B cell (primary cell): ENCODE data around the gene GTPBP6. TPM values are rescaled to one million over a fixed set of nuclear protein-coding genes. Genes with fewer than 3 reads are reported as not detected.

Experiments used
- ATAC-seq: fragments of 200-7000 bp; cut with Tn5 transposase; one replicate; pipeline ENCODE4 v1.10.0; 2021; ENCODE audit warnings: low read depth, mild to moderate bottlenecking, moderate number of reproducible peaks, moderate library complexity
- CTCF ChIA-PET: fragments of 350-600 bp; sonication (Branson Sonifier 250); formaldehyde crosslinking; loops from one replicate; lab custom pipeline; 2021; ENCODE audit warnings: antibody characterized with exemption, inconsistent platforms; lab: Charles Lee
- POLR2A ChIA-PET: fragments of 350-600 bp; sonication (Branson Sonifier 250); formaldehyde crosslinking; loops from one replicate; lab custom pipeline; 2021; ENCODE audit warnings: antibody characterized with exemption; lab: Charles Lee
- DNase-seq: peaks from one replicate; pipeline ENCODE4 v3.0.0; 2013
- H2AFZ ChIP-seq: 2 replicates; pipeline ENCODE4 v1.6.1; 2012; ENCODE audit warnings: mild to moderate bottlenecking, low read depth, low read length; ENCODE audit not compliant: insufficient read depth, poor library complexity, severe bottlenecking
- H3K27ac ChIP-seq, 2 donors: 1 replicate in 1 of 2; 2 replicates in 1 of 2; pipeline ENCODE4 v1.5.1; 2012 to 2013; ENCODE audit warnings: low read length in 2 of 2, mild to moderate bottlenecking in 2 of 2, moderate library complexity in 1 of 2
- H3K27me3 ChIP-seq, 4 experiments: fragments of 200-600 bp in 1 of 4; sonication (generic) in 1 of 4; replicated peaks in 1 of 4; 1 replicate in 2 of 4; 2 replicates in 2 of 4; pipeline versions ENCODE4 v1.6.1 to v1.7.0; 2013 to 2016; ENCODE audit warnings: low read length in 3 of 4, mild to moderate bottlenecking in 2 of 4, mixed read lengths in 1 of 4, moderate library complexity in 1 of 4; ENCODE audit not compliant: insufficient read depth in 4 of 4, control insufficient read depth in 3 of 4; ENCODE audit errors: control extremely low read depth in 1 of 4
- H3K36me3 ChIP-seq, 2 experiments: replicated peaks in 1 of 2; 1 replicate in 1 of 2; 2 replicates in 1 of 2; pipeline versions ENCODE4 v1.6.1 to v1.7.1; 2013; ENCODE audit warnings: low read length in 1 of 2; ENCODE audit not compliant: insufficient read depth in 2 of 2, control insufficient read depth in 1 of 2; ENCODE audit errors: control extremely low read depth in 1 of 2, extremely low read depth in 1 of 2
- H3K4me1 ChIP-seq, 2 donors: fragments of 200-600 bp in 1 of 2; sonication (generic) in 1 of 2; 1 replicate in 1 of 2; 2 replicates in 1 of 2; pipeline versions ENCODE4 v1.5.1 to v1.6.1; 2013 to 2017; ENCODE audit warnings: low read length in 2 of 2; ENCODE audit not compliant: control insufficient read depth in 2 of 2, insufficient read depth in 2 of 2
- H3K4me2 ChIP-seq: replicated peaks from 2 replicates; pipeline ENCODE3; 2012; ENCODE audit warnings: mild to moderate bottlenecking, low read depth, low read length; ENCODE audit not compliant: poor library complexity, severe bottlenecking
- H3K4me3 ChIP-seq, 5 experiments: fragments of 200-600 bp in 1 of 5; sonication (generic) in 1 of 5; 1 replicate in 3 of 5; 2 replicates in 2 of 5; pipeline versions ENCODE4 v1.5.1 to v1.7.0; 2011 to 2016; ENCODE audit warnings: low read length in 4 of 5, mild to moderate bottlenecking in 4 of 5, low read depth in 2 of 5, control low read depth in 1 of 5, moderate library complexity in 1 of 5; ENCODE audit not compliant: insufficient read depth in 1 of 5; ENCODE audit errors: control extremely low read depth in 1 of 5, extremely low read depth in 1 of 5
- H3K79me2 ChIP-seq: fragments of 200-600 bp; sonication (generic); one replicate; pipeline ENCODE4 v1.6.0; 2016; ENCODE audit warnings: low read length; ENCODE audit not compliant: control insufficient read depth, insufficient read depth
- H3K9ac ChIP-seq: fragments of 200-600 bp; sonication (generic); 2 replicates; pipeline ENCODE4 v1.6.1; 2017; ENCODE audit warnings: mild to moderate bottlenecking, low read length, moderate library complexity
- H3K9me3 ChIP-seq, 3 donors: one replicate each; pipeline versions ENCODE4 v1.6.1 to v1.7.1; 2013; ENCODE audit warnings: low read length in 2 of 3; ENCODE audit not compliant: control insufficient read depth in 2 of 3, insufficient read depth in 1 of 3; ENCODE audit errors: control extremely low read depth in 1 of 3
- H4K20me1 ChIP-seq: 2 replicates; pipeline ENCODE4 v1.6.0; 2012; ENCODE audit warnings: mild to moderate bottlenecking, low read length; ENCODE audit not compliant: insufficient read depth, control insufficient read depth, poor library complexity, severe bottlenecking
- H3K27ac Mint-ChIP-seq: one replicate; pipeline ENCODE4 v1.8.0; 2021; ENCODE audit warnings: mixed read lengths
- H3K27me3 Mint-ChIP-seq: one replicate; pipeline ENCODE4 v1.8.0; 2021; ENCODE audit warnings: mixed read lengths
- H3K4me1 Mint-ChIP-seq: one replicate; pipeline ENCODE4 v1.8.0; 2021; ENCODE audit warnings: mixed read lengths
- H3K4me3 Mint-ChIP-seq: one replicate; pipeline ENCODE4 v1.8.0; 2021; ENCODE audit warnings: mixed read lengths
- H3K9me3 Mint-ChIP-seq: one replicate; pipeline ENCODE4 v1.8.0; 2022; ENCODE audit warnings: mixed read lengths; ENCODE audit not compliant: insufficient read depth
- EZH2 ChIP-seq: IDR thresholded peaks from 2 replicates; pipeline ENCODE4 v1.6.1; 2012; ENCODE audit warnings: borderline replicate concordance, low read depth, mild to moderate bottlenecking, moderate library complexity, low read length; ENCODE audit not compliant: insufficient read depth, poor library complexity, severe bottlenecking
- WGBS: methylation state at CpG from one replicate; pipeline ENCODE4 v1.1.5; 2013; ENCODE audit warnings: missing lambda C conversion rate; ENCODE audit not compliant: insufficient coverage; 5-methylcytosine and 5-hydroxymethylcytosine counted together
- intact Hi-C: fragments of 100-400 bp; cut with micrococcal nuclease; formaldehyde crosslinking; loops from one replicate; pipeline ENCODE4 v1.10.0; 2022
- polyA plus RNA-seq: library from polyadenylated mRNA; depleted of rRNA; stranded (reverse); fragments of >200 nt; gene quantifications from 2 replicates; pipeline ENCODE4 v1.2.3, GENCODE V29; 2012
- total RNA-seq, 2 donors: library from RNA; stranded (reverse); fragments of 120-200 nt in 1 of 2; gene quantifications; 1 replicate in 1 of 2; 2 replicates in 1 of 2; pipeline versions ENCODE4 v1.2.3 to v1.2.4, GENCODE V29; 2013 to 2022
- TF ChIP-seq, protein P1 (sequence below): fragments of 200-600 bp; IDR thresholded peaks from one replicate; pipeline ENCODE4 v1.8.0; 2022; ENCODE audit warnings: antibody characterized with exemption, mild to moderate bottlenecking

The GTPBP6 gene
- total and polyA plus RNA-seq, 2 donors (not counting 1 experiment from before 2014, with no cell fraction given) = 72.9 to 82.9 TPM

DNA sequence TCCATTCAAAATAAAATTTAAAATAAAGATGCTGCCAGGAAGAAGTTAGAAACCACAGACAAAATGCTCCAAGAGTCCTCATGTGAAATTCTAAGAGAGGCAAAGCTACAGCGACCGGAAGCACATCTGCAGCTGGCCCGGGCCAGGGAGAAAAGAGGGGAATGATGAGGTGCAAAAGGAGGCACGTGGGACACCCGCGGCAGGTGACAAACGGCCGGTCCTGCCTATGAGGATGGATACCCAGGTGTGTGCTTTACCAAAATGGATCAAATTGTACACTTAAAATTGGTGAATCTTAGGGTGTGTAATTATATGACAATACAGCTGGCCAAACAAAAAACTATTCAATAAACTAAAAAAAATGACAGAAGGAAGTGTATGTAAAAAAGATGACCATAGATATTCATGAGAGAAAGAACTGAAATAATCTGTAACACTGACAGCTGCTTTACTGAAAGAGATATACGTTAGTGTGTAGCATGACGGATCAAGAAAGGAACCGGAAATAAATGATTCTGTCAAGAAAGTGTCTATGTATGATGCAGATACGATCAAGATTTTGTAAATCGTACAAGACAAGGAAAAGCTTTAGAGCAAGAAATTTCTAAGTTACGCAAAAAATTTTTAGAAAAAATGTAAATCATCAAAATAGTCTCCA is 38.6 kb upstream of the GTPBP6 start:
- H3K27me3 ChIP-seq = no peaks in the 10 kb centered on the region

DNA sequence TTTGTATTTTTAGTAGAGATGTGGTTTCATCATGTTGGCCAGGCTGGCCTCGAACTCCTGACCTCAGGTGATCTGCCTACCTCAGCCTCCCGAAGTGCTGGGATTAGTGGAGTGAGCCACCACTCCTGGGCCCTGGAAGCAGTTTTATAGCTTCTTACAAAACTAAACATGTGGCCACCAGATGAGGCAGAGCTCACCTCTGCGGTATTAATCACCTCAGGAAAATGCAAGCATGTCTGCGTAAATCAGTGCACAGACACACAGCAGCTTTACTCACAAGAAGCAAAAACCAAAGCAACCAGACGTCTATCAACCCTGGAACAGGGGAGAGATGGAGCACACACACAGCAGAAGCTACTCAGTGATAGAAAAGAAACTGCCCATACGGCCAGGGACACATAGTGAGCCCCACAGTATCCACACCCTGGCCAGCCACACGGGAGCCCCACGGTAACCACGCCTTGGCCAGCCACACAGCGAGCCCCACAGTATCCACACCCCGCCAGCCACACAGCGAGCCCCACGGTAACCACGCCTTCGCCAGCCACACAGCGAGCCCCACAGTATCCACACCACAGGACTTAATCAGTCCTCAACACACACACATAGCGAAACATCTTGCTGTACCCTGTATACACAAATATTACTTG is 37.9 kb upstream of the GTPBP6 start:
- no peak overlapping the region for H3K4me3 ChIP-seq
- H3K9me3 ChIP-seq = peaks cover 2 to 40% (median 7%) of the 10 kb centered on the region in 3 donors
- H3K36me3 ChIP-seq = peaks cover 0 to 26% of the 10 kb centered on the region in 2 experiments
- Mint-ChIP-seq H3K4me3 (no peak overlapping the region), H3K27me3 (no peaks in the 10 kb centered on the region), H3K27ac (no peak overlapping the region), H3K9me3 (peaks cover 2% of the 10 kb centered on the region), H3K4me1 (peaks cover 4% of the 10 kb centered on the region)
- no peak overlapping the region for H3K9ac ChIP-seq
- ChIA-PET POLR2A (no interaction called here), CTCF (no interaction called here)
- H3K79me2 ChIP-seq = peaks cover 13% of the 10 kb centered on the region
- H4K20me1 ChIP-seq = no peaks in the 10 kb centered on the region
- no peak overlapping the region for H2AFZ ChIP-seq
- H3K27ac ChIP-seq = no peak overlapping the region
- H3K4me1 ChIP-seq = peaks cover 0 to 4% of the 10 kb centered on the region in 2 donors
- TF ChIP-seq, protein P1, sequence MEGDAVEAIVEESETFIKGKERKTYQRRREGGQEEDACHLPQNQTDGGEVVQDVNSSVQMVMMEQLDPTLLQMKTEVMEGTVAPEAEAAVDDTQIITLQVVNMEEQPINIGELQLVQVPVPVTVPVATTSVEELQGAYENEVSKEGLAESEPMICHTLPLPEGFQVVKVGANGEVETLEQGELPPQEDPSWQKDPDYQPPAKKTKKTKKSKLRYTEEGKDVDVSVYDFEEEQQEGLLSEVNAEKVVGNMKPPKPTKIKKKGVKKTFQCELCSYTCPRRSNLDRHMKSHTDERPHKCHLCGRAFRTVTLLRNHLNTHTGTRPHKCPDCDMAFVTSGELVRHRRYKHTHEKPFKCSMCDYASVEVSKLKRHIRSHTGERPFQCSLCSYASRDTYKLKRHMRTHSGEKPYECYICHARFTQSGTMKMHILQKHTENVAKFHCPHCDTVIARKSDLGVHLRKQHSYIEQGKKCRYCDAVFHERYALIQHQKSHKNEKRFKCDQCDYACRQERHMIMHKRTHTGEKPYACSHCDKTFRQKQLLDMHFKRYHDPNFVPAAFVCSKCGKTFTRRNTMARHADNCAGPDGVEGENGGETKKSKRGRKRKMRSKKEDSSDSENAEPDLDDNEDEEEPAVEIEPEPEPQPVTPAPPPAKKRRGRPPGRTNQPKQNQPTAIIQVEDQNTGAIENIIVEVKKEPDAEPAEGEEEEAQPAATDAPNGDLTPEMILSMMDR = no peak
- TF ChIP-seq EZH2 = no peak
- intact Hi-C loops = no loop called here
- no peak overlapping the region for H3K4me2 ChIP-seq
- H3K27me3 ChIP-seq = no peaks in the 10 kb centered on the region
- no peak for DNase-seq
- WGBS = 76% methylated on average over 12 of the region's 17 CpGs
- no peak for ATAC-seq

More for the DNA sequence above, 38.6 kb upstream of the GTPBP6 start:
- H3K27ac ChIP-seq = no peak overlapping the region
- H3K4me2 ChIP-seq = no peak overlapping the region
- ATAC-seq = no peak
- Mint-ChIP-seq H3K9me3 (peaks cover 2% of the 10 kb centered on the region), H3K27ac (no peak overlapping the region), H3K4me3 (no peak overlapping the region), H3K4me1 (peaks cover 4% of the 10 kb centered on the region), H3K27me3 (no peaks in the 10 kb centered on the region)
- WGBS = 63% methylated on average over 8 of the region's 14 CpGs
- peaks cover 10% of the 10 kb centered on the region for H3K79me2 ChIP-seq
- TF ChIP-seq EZH2 = no peak
- TF ChIP-seq, protein P1 = no peak
- POLR2A ChIA-PET = no interaction called here
- peaks cover 0 to 26% of the 10 kb centered on the region in 2 experiments for H3K36me3 ChIP-seq
- peaks cover 2 to 46% (median 7%) of the 10 kb centered on the region in 3 donors for H3K9me3 ChIP-seq
- CTCF ChIA-PET = no interaction called here
- no peak overlapping the region for H3K9ac ChIP-seq
- H4K20me1 ChIP-seq = no peaks in the 10 kb centered on the region
- no peak for DNase-seq
- intact Hi-C loops = no loop called here
- H3K4me1 ChIP-seq = peaks cover 0 to 4% of the 10 kb centered on the region in 2 donors
- H3K4me3 ChIP-seq = no peak overlapping the region
- H2AFZ ChIP-seq = no peak overlapping the region
